GM13976 (cell line): ENCODE results near the gene DRG2.

ENCODE experiments used
- DNase-seq: peaks from one replicate; pipeline ENCODE4 v3.0.0; 2012; ENCODE audit warnings: low spot score
- in situ Hi-C: fragments of 300-500 bp; cut with MboI; formaldehyde crosslinking; loops from one replicate; pipeline ENCODE4 v1.12.0; 2022; ENCODE audit warnings: low sequenced_read_pairs, mixed read lengths, inconsistent platforms; ENCODE audit not compliant: unreplicated experiment
- TF ChIP-seq, protein P1 (sequence below): IDR thresholded peaks from 2 replicates; pipeline ENCODE4 v1.5.1; 2012; ENCODE audit warnings: borderline replicate concordance, mild to moderate bottlenecking; ENCODE audit not compliant: insufficient read depth; ENCODE audit errors: extremely low read depth, missing control alignments, control extremely low read depth

Gene DRG2

DNA sequence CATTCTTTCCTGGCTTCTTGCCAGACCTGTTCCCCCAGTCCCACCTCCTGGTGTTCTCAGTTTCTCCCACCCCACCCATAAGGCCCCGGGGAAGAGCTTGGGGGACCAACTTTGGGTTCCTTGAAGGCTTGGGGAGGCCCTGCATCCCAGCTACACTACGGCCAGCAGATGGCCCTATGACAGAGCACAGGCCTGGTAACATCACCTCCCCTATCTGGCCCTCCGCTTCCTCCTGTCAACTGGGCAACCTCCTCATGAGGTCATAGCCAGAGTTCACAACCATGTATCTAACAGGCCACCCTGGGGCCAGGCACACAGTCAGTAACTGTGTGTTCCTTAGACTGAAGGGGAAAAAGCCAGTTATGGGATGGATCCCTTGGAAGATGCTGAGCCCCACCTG lies 52.2 kb downstream of the DRG2 start:
- in situ Hi-C loops, result no loop called here
- peak; percentile 74 for DNase-seq
- TF ChIP-seq, protein P1, sequence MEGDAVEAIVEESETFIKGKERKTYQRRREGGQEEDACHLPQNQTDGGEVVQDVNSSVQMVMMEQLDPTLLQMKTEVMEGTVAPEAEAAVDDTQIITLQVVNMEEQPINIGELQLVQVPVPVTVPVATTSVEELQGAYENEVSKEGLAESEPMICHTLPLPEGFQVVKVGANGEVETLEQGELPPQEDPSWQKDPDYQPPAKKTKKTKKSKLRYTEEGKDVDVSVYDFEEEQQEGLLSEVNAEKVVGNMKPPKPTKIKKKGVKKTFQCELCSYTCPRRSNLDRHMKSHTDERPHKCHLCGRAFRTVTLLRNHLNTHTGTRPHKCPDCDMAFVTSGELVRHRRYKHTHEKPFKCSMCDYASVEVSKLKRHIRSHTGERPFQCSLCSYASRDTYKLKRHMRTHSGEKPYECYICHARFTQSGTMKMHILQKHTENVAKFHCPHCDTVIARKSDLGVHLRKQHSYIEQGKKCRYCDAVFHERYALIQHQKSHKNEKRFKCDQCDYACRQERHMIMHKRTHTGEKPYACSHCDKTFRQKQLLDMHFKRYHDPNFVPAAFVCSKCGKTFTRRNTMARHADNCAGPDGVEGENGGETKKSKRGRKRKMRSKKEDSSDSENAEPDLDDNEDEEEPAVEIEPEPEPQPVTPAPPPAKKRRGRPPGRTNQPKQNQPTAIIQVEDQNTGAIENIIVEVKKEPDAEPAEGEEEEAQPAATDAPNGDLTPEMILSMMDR, result peak; percentile 48

DNA sequence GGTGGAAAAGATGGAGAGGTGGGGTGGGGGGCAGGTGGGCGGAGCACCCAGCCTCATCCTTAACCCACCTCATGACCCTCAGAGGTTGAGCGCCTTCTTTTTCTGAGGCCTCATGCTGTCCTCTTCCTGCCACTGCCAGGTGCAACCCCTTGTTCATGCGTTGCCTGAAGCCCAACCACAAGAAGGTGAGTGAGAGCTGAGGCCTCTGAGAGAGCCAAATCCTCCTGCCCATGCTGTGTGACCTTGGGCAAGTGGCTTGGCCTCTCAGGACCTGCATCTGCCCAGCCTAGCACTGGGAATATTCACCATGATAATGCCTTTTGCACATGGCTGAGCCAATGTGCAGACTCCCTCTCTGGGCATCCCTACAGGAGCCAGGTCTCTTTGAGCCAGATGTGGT lies 52.9 kb downstream of the DRG2 start:
- TF ChIP-seq, protein P1, result no peak
- in situ Hi-C loops, result no loop called here
- no peak for DNase-seq

DNA sequence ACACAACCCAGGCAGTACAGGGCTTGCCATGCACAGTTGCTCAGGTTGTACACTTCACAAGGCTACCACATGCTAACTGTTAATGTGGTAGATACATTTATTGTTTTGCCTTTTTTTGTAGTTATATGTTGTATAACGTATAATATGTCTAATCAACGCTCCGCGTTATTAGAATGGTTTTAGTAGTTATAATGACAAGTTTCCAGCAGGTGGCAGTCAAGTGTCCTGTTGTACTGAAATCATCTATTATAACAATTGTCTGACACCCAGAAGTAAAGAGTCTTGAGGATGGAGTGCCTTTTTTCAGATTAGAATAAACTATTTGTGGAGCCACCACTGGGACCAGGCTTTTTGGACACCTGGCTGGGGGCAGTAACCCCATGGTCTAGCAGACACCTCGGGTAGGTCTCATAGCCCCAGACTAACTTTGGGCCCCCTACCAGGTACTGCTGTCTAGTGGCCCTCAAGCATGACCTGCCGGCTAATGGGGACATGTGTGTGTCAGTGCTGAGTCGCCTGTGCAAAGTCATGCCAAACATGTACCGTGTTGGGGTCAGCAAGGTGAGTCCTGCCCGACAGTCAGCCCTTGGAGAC lies 53.6 kb downstream of the DRG2 start:
- in situ Hi-C loops, result no loop called here
- TF ChIP-seq, protein P1, result no peak
- DNase-seq, result peak; percentile 81

DNA sequence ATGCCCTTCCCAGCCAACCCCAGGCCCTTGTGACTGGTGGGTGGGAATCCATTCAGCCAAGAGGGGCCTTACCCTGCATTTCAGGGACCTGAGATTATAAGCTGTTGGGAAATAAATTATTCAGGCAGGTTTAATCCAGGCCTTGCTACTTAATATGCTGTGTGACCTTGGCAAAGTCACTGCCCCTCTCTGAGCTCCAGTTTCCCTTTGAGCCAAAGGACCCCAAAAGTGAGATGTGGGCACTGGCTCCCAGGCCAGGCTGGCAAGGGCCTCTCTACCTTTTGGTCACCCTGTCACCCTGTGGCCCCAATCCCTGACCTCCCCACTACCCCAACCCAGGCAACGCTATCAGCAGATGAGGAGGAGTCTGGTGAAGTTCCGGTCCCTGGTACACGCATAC lies 54.7 kb downstream of the DRG2 start:
- no peak for DNase-seq
- in situ Hi-C loops, result no loop called here
- TF ChIP-seq, protein P1, result no peak

DNA sequence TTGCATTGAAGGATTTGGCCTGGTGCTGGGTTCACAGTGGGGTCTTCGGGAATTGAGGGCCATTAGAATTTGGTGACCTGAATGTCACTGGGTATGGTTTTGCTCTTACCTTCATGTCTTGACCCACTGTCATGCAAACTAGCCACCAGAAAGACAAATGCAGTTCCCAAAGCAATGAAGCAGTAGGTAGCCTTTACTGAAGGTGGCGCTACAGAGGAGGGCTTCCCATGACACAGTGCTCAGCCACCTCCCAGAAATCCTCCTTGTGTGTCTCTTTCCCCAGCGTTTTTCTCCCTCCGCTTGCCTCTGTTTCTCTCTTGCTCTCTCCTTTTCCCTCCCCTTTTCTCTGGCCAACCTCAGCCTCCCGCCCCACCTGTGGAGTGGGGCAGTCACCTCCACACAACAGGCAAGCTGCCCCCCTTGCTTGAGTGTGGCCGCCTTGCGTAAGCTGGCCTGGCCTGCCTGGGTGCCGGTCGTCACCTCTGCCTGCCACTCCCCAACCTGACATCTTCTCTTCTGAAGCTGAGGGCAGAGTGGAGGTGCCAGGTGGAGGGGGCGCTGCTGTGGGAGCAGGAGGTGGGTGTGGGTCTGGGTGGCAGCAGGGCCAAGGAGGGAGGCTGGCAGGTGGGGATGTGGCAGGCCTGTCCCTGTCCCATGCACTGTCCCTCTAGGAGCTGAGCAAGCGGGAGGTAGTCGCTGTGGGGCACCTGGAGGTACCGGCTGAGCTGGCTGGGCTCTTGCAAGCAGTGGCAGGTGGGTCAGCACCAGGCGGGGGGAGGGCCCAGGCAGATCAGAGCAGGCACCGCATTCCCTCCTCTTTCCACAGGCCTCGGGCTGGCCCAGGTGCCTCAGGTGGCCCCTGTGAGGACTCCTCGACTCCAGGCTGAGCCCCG lies 55.5 kb downstream of the DRG2 start:
- in situ Hi-C loops, result no loop called here
- TF ChIP-seq, protein P1, result peak; percentile 43
- peak; percentile 60 for DNase-seq

DNA sequence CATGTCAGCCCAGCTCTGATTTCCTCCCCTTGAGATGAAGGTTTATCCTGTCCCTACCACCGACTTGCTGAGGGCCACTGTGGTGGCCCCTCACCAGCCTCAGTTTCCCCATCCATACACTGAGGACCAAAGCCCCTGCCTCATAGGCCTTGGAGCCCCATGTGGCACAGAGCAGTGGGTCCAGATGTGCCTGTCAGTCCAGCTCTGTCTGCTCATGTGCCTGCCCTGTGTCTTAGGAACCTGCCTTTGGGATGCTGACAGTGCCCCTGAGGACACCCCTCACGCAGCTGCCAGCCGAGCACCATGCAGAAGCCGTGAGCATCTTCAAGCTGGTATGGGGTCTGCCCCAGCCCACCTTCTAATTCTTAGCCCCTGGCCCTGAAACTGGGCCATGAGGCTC lies 56.5 kb downstream of the DRG2 start:
- TF ChIP-seq, protein P1, result no peak
- in situ Hi-C loops, result no loop called here
- no peak for DNase-seq
